Left lung (tissue), 10 donors: ENCODE measurements around the gene DDAH1. TPM values are rescaled to one million over a fixed set of nuclear protein-coding genes. Genes with fewer than 3 reads are reported as not detected.
A peak's percentile ranks its signal among the peaks of the same experiment; 100 is the strongest.

Experiments
- ATAC-seq: fragments of 200-7000 bp; cut with Tn5 transposase; one replicate; pipeline ENCODE4 v1.9.1; 2020; ENCODE audit warnings: moderate library complexity
- DNase-seq, 4 donors: peaks; one replicate each; pipeline ENCODE4 v3.0.0-alpha.2; 2013 to 2020
- H3K27ac ChIP-seq, 2 donors: fragments of 200-600 bp; sonication (generic) in 1 of 2; one replicate each; pipeline versions ENCODE4 v1.5.0 to v1.8.0; 2020 to 2021
- H3K27me3 ChIP-seq, 2 donors: fragments of 200-600 bp; sonication (generic) in 1 of 2; one replicate each; pipeline versions ENCODE4 v1.5.0 to v1.8.0; 2020 to 2021
- H3K36me3 ChIP-seq, 2 donors: fragments of 200-600 bp; sonication (generic) in 1 of 2; one replicate each; pipeline versions ENCODE4 v1.5.0 to v1.8.0; 2020 to 2021
- H3K4me1 ChIP-seq, 2 donors: fragments of 200-600 bp; one replicate each; pipeline ENCODE4 v1.8.0; 2021
- H3K4me3 ChIP-seq, 2 donors: fragments of 200-600 bp; sonication (generic) in 1 of 2; one replicate each; pipeline versions ENCODE4 v1.5.0 to v1.8.0; 2020 to 2021; ENCODE audit warnings: mild to moderate bottlenecking in 1 of 2
- H3K9me3 ChIP-seq, 2 donors: fragments of 200-600 bp; sonication (generic) in 1 of 2; one replicate each; pipeline versions ENCODE4 v1.5.0 to v1.8.0; 2020 to 2021
- CTCF ChIP-seq, 2 donors: fragments of 200-600 bp; sonication (generic) in 1 of 2; IDR thresholded peaks; one replicate each; pipeline versions ENCODE4 v1.5.0 to v1.8.0; 2021; ENCODE audit warnings: antibody characterized with exemption in 2 of 2
- intact Hi-C, 2 donors: fragments of 100-400 bp; cut with DNase I; formaldehyde crosslinking; loops; one replicate each; pipeline versions ENCODE4 v1.11.2 to v1.14.2; 2022
- polyA plus RNA-seq, 6 donors: library from polyadenylated mRNA; unstranded; fragments of 120-200 nt; gene quantifications; one replicate each; pipeline ENCODE4 v1.2.1, GENCODE V29; 2013; ENCODE audit not compliant: insufficient read length in 6 of 6
- total RNA-seq, 2 donors: library from RNA; stranded (reverse); fragmentation: NEBNext Ultra II Directional; extraction: Animal tissue kit (Norgen Biotek cat#: 25700); gene quantifications; one replicate each; pipeline ENCODE4 v1.2.1, GENCODE V29; 2021
- donor health status: DM: no; HTN: yes; CAD: no.
- donor health status: DM: no; HTN: no; CAD: no.

Gene DDAH1
- total and polyA plus RNA-seq, 8 donors: 71.5 to 121 (median 89.8) TPM

- Histone ChIP-seq H3K27ac (no peak overlapping the region), H3K27me3 (no peaks in the 10 kb centered on the region), H3K36me3 (no peaks in the 10 kb centered on the region), H3K9me3 (no peaks in the 10 kb centered on the region), H3K4me3 (no peak overlapping the region), H3K4me1 (no peaks in the 10 kb centered on the region)
- intact Hi-C loops: no loop called here
- no peak for TF ChIP-seq CTCF (IDR thresholded peaks at IDR 0.05)
- no peak for ATAC-seq
- no peak for DNase-seq
These were observed 71.5 kb downstream of the DDAH1 start for GRCh38 chr1:85393490-85393889.

- Histone ChIP-seq H3K4me3 (no peak overlapping the region), H3K36me3 (no peaks in the 10 kb centered on the region), H3K9me3 (no peaks in the 10 kb centered on the region), H3K27ac (no peak overlapping the region), H3K4me1 (no peaks in the 10 kb centered on the region), H3K27me3 (no peaks in the 10 kb centered on the region)
- peak in 2 of 4 donors; percentile 51 to 57 for DNase-seq
- intact Hi-C loops: no loop called here
- TF ChIP-seq CTCF (IDR thresholded peaks at IDR 0.05): no peak
- no peak for ATAC-seq
These were observed 76.5 kb downstream of the DDAH1 start for GRCh38 chr1:85388416-85388815.

GRCh38 chr1:85387781-85388180 lies 77.2 kb downstream of the DDAH1 start:
- DNase-seq (peak in 1 of 4 donors; percentile 45), ATAC-seq (no peak)
- intact Hi-C loops: no loop called here
- Histone ChIP-seq H3K4me3 (no peak overlapping the region), H3K27me3 (no peaks in the 10 kb centered on the region), H3K9me3 (peaks cover 0 to 3% of the 10 kb centered on the region in 2 donors), H3K36me3 (no peaks in the 10 kb centered on the region), H3K4me1 (no peaks in the 10 kb centered on the region), H3K27ac (no peak overlapping the region)
- TF ChIP-seq CTCF (IDR thresholded peaks at IDR 0.05): no peak

GRCh38 chr1:85386068-85386722 lies 78.8 kb downstream of the DDAH1 start:
- Histone ChIP-seq H3K4me1 (no peaks in the 10 kb centered on the region), H3K9me3 (peaks cover 0 to 14% of the 10 kb centered on the region in 2 donors), H3K27me3 (no peaks in the 10 kb centered on the region), H3K4me3 (no peak overlapping the region), H3K27ac (no peak overlapping the region), H3K36me3 (no peaks in the 10 kb centered on the region)
- DNase-seq (no peak), ATAC-seq (no peak)
- TF ChIP-seq CTCF (IDR thresholded peaks at IDR 0.05): no peak
- intact Hi-C loops: no loop called here

GRCh38 chr1:85379203-85380136 lies 85.5 kb downstream of the DDAH1 start:
- peak in 1 of 4 donors; percentile 80 for DNase-seq
- Histone ChIP-seq H3K4me3 (no peak overlapping the region), H3K27ac (no peak overlapping the region), H3K9me3 (peaks cover 0 to 14% of the 10 kb centered on the region in 2 donors), H3K27me3 (no peaks in the 10 kb centered on the region), H3K36me3 (no peaks in the 10 kb centered on the region), H3K4me1 (peaks cover 0 to 3% of the 10 kb centered on the region in 2 donors)
- intact Hi-C loops: no loop called here
- no peak for ATAC-seq
- no peak for TF ChIP-seq CTCF (IDR thresholded peaks at IDR 0.05)
